Stimulated activated CD8-positive, alpha-beta memory T cell treated with anti-CD3 and anti-CD28 coated beads, Interleukin-7, amount 100 ng/mL, for 48 hours (primary cell): Measurements from ENCODE around the gene FCHSD2.
"Not testable (repeated sequence)": the region's sequence is repeated elsewhere in the genome, so short reads cannot be mapped to it uniquely, and the experiment has no call there.

ENCODE experiments used
- DNase-seq, 2 donors: peaks; one replicate each; pipeline ENCODE4 v3.0.0-alpha.2; 2020; ENCODE audit warnings: low read depth in 1 of 2; ENCODE audit errors: extremely low read depth in 1 of 2

FCHSD2 gene

GRCh38 chr11:73126804-73127480 lies 15.2 kb downstream of the FCHSD2 start:
- no peak for DNase-seq

- DNase-seq: no peak
These were observed 17.3 kb downstream of the FCHSD2 start for GRCh38 chr11:73124800-73125199.

- not testable (repeated sequence) for DNase-seq
These were observed 18.2 kb downstream of the FCHSD2 start for GRCh38 chr11:73123892-73124291.

- DNase-seq: no peak
These were observed 20.4 kb downstream of the FCHSD2 start for GRCh38 chr11:73121692-73122091.

- no peak for DNase-seq
These were observed 25.0 kb downstream of the FCHSD2 start for GRCh38 chr11:73117071-73117470.

GRCh38 chr11:73116636-73117035 lies 25.5 kb downstream of the FCHSD2 start:
- no peak for DNase-seq

GRCh38 chr11:73114835-73115220 lies 27.3 kb downstream of the FCHSD2 start:
- DNase-seq: no peak

- DNase-seq: no peak
These were observed 27.8 kb downstream of the FCHSD2 start for GRCh38 chr11:73114110-73114834.

- no peak for DNase-seq
These were observed 28.7 kb downstream of the FCHSD2 start for GRCh38 chr11:73113426-73113825.

GRCh38 chr11:73107597-73107996 lies 34.5 kb downstream of the FCHSD2 start:
- no peak for DNase-seq

GRCh38 chr11:73106347-73106746 lies 35.8 kb downstream of the FCHSD2 start:
- DNase-seq: no peak

GRCh38 chr11:73100578-73100977 lies 41.5 kb downstream of the FCHSD2 start:
- DNase-seq: no peak

GRCh38 chr11:73099512-73100266 lies 42.4 kb downstream of the FCHSD2 start:
- no peak for DNase-seq

GRCh38 chr11:73095613-73096012 lies 46.5 kb downstream of the FCHSD2 start:
- DNase-seq: no peak

GRCh38 chr11:73091521-73092305 lies 50.4 kb downstream of the FCHSD2 start:
- no peak for DNase-seq

- no peak for DNase-seq
These were observed 54.4 kb downstream of the FCHSD2 start for GRCh38 chr11:73087730-73088129.

GRCh38 chr11:73085189-73085875 lies 56.8 kb downstream of the FCHSD2 start:
- DNase-seq: no peak

GRCh38 chr11:73078631-73079030 lies 63.5 kb downstream of the FCHSD2 start:
- DNase-seq: no peak

GRCh38 chr11:73077454-73077853 lies 64.7 kb downstream of the FCHSD2 start:
- DNase-seq: no peak

- DNase-seq: no peak
These were observed 67.8 kb downstream of the FCHSD2 start for GRCh38 chr11:73074319-73074718.
